Right atrium auricular region (tissue), 2 donors: Measurements from ENCODE around the gene TST. TPM values are rescaled to one million over a fixed set of nuclear protein-coding genes. Genes with fewer than 3 reads are reported as not detected.

ENCODE experiments used
- DNase-seq: peaks from one replicate; pipeline ENCODE4 v3.0.0-alpha.2; 2019; ENCODE audit warnings: low spot score
- H3K27ac ChIP-seq, 2 donors: fragments of 200-600 bp; sonication (generic); 1 replicate in 1 of 2; 2 replicates in 1 of 2; pipeline ENCODE4 v1.5.1; 2016 to 2019
- H3K27me3 ChIP-seq, 2 donors: fragments of 200-600 bp; sonication (generic); one replicate each; pipeline versions ENCODE4 v1.5.1 to v1.6.0; 2017 to 2019
- H3K36me3 ChIP-seq: fragments of 200-600 bp; sonication (generic); one replicate; pipeline ENCODE4 v1.5.1; 2016
- H3K4me1 ChIP-seq, 2 donors: fragments of 200-600 bp; sonication (generic); one replicate each; pipeline versions ENCODE4 v1.5.1 to v1.6.0; 2017 to 2019
- H3K4me3 ChIP-seq, 2 donors: fragments of 200-600 bp; sonication (generic); 1 replicate in 1 of 2; 2 replicates in 1 of 2; pipeline ENCODE4 v1.5.1; 2017 to 2019; ENCODE audit warnings: mild to moderate bottlenecking in 1 of 2, moderate library complexity in 1 of 2
- H3K9me3 ChIP-seq, 2 donors: fragments of 200-600 bp; sonication (generic); one replicate each; pipeline ENCODE4 v1.5.1; 2019
- total RNA-seq, 2 donors: library from RNA; depleted of rRNA; stranded (reverse); fragments of >200 nt; gene quantifications; one replicate each; pipeline ENCODE4 v1.1.0, GENCODE V29; 2016
- TF ChIP-seq, protein P1 (sequence below), 2 donors: fragments of 200-600 bp; sonication (generic); IDR thresholded peaks; one replicate each; pipeline ENCODE4 v1.5.1; 2019; ENCODE audit warnings: antibody characterized with exemption in 2 of 2

TST gene
- total RNA-seq, 2 donors from 2014 or later = 55.0 to 82.1 TPM

DNA sequence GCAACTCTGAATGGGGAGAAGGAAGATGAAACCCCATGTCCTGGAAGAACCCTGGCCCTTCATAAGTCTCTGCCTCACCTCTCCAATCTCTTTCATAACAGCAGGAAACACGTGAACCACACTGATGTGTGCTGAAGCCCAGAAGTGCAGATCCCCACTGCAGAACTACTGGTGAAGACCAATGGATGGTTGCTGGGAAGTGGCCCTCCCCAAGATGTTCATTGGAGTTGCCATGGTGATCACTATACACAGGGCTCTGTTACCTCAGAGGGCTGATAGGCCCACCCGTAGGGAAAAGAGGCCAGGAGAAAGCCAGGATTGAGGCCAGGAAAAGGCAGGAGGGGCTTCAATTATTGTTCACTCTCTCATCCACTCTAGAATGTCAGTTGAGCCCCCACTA, 11.6 kb downstream of the TST start:
- TF ChIP-seq, protein P1, sequence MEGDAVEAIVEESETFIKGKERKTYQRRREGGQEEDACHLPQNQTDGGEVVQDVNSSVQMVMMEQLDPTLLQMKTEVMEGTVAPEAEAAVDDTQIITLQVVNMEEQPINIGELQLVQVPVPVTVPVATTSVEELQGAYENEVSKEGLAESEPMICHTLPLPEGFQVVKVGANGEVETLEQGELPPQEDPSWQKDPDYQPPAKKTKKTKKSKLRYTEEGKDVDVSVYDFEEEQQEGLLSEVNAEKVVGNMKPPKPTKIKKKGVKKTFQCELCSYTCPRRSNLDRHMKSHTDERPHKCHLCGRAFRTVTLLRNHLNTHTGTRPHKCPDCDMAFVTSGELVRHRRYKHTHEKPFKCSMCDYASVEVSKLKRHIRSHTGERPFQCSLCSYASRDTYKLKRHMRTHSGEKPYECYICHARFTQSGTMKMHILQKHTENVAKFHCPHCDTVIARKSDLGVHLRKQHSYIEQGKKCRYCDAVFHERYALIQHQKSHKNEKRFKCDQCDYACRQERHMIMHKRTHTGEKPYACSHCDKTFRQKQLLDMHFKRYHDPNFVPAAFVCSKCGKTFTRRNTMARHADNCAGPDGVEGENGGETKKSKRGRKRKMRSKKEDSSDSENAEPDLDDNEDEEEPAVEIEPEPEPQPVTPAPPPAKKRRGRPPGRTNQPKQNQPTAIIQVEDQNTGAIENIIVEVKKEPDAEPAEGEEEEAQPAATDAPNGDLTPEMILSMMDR (IDR thresholded peaks at IDR 0.05) = no peak
- H3K27ac ChIP-seq = no peak overlapping the region
- no peaks in the 10 kb centered on the region for H3K27me3 ChIP-seq
- H3K9me3 ChIP-seq = peaks cover 0 to 8% of the 10 kb centered on the region in 2 donors
- H3K4me1 ChIP-seq = peaks cover 0 to 26% of the 10 kb centered on the region in 2 donors
- DNase-seq = no peak
- no peak overlapping the region for H3K4me3 ChIP-seq
- H3K36me3 ChIP-seq = no peaks in the 10 kb centered on the region

DNA sequence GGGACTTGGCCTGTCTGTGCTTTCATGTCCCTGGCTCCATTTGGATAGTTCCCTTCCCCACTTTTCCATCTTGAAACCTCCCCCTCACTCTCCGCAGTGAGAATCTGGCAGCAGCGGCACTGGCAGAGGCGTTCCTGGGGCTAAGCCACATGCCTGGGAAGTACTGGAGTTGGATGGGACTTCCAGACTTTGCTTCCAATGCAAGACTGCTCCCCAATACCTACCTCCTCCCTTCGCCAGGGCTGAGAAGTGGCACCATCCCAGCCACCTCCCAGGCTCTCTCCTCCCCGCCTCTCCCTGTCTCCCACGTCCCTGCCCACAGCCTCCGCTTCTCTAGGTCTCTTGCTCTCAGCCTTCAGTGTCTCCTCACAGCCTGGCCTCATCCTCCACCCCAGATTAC, 16.6 kb downstream of the TST start:
- Histone ChIP-seq H3K27me3 (no peaks in the 10 kb centered on the region), H3K9me3 (peaks cover 0 to 8% of the 10 kb centered on the region in 2 donors)
- DNase-seq = no peak

DNA sequence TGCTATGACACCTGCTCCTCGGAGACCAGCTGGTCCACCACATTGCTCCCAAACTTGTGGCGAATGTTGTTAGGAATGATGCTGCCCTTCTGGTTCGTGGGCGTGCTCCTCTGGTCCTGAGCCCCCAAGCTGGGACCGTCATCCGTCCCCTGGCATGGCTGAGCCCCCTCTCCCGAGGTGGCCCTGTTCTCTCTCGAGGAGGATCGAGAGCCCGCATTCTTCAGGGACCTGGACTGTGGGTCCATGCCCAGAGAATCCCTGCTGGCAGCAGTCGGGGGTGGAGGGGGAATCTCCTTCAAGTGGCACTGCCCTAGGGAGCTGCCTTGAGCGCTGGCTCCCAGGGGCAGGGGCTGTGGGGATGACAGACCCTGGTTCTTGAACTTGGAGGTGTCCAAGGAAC, 17.4 kb downstream of the TST start:
- Histone ChIP-seq H3K4me3 (no peak overlapping the region), H3K27ac (no peak overlapping the region), H3K4me1 (no peaks in the 10 kb centered on the region), H3K9me3 (peaks cover 0 to 8% of the 10 kb centered on the region in 2 donors), H3K36me3 (no peaks in the 10 kb centered on the region), H3K27me3 (no peaks in the 10 kb centered on the region)
- TF ChIP-seq, protein P1 (IDR thresholded peaks at IDR 0.05) = no peak
- DNase-seq = no peak

More for the DNA sequence above, 16.6 kb downstream of the TST start:
- Histone ChIP-seq H3K36me3 (no peaks in the 10 kb centered on the region), H3K4me3 (no peak overlapping the region), H3K27ac (no peak overlapping the region), H3K4me1 (peaks cover 0 to under 1% of the 10 kb centered on the region in 2 donors)
- TF ChIP-seq, protein P1 (IDR thresholded peaks at IDR 0.05) = no peak

DNA sequence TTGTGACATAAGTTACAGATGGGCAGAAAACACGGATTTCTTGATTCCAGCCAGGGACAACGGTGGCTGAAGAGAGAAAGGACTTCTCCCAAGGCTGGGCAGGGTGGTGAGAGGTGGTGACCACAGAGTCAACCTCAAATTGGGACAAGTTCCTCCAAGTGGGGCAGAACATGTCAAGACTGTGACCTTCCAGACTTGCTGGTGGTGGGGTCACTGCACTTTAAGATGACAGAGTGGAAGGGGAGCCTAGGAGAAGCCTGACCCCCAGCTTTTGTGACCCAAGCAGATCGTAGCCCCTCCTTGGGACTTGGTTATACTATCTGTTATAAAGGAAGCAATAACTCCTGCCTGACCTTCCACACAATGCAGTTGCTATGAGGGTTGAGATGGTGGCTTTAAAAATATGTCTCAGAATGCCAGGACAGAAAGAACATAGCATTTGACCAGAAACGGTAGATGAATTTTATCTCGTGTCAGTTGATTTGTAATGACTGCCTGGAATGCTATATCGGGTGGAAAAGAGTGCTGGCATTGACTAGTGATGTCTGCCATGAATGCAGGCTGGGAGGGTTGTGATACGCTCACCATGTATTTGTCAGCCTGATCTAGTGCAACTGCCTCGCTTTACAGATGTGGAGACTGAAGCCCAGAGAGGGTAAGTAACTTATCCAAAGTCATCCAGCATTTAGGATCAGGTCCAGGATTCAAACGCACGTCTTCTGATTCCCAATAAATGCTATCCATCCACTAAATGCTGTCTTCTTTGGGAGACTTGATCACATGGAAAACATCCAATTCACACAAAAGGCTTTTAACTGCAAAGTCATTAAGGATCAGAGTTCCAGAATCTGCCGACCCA, 18.3 kb downstream of the TST start:
- H3K36me3 ChIP-seq = no peaks in the 10 kb centered on the region
- no peak overlapping the region for H3K4me3 ChIP-seq
- no peaks in the 10 kb centered on the region for H3K4me1 ChIP-seq
- H3K9me3 ChIP-seq = peaks cover 0 to 8% of the 10 kb centered on the region in 2 donors
- H3K27ac ChIP-seq = no peak overlapping the region
- H3K27me3 ChIP-seq = no peaks in the 10 kb centered on the region
- no peak for DNase-seq
- TF ChIP-seq, protein P1 (IDR thresholded peaks at IDR 0.05) = no peak

DNA sequence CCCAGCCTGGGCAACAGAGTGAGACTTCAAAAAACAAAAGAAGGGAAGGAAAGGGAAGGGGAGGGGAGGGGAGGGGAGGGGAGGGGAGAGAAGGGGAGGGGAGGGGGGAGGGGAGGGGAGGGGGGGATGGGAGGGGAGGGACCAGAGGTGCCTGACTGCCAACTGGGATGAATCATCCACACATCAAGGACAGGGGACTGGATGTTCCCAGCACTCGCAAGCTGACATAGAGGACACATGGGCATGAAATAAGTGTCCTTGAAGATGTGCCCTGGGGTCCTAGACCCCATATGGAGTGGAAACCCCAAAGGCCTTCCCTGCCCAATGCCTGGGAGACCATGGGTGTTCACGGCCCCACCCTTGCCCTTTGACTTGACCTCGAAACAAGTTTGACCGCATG, 19.8 kb downstream of the TST start:
- no peaks in the 10 kb centered on the region for H3K4me1 ChIP-seq
- no peaks in the 10 kb centered on the region for H3K27me3 ChIP-seq

More for the DNA sequence above, 19.8 kb downstream of the TST start:
- DNase-seq = no peak
- no peak overlapping the region for H3K27ac ChIP-seq
- H3K9me3 ChIP-seq = no peaks in the 10 kb centered on the region
- TF ChIP-seq, protein P1 (IDR thresholded peaks at IDR 0.05) = no peak
- H3K4me3 ChIP-seq = no peak overlapping the region
- no peaks in the 10 kb centered on the region for H3K36me3 ChIP-seq
